BE2C (cell line): ENCODE measurements around the gene FBXO38.

Experiments used
- DNase-seq: peaks from one replicate; pipeline ENCODE4 v3.0.0-alpha.2; 2020
- H3K27me3 ChIP-seq: fragments of 250-450 bp; sonication (Bioruptor Pico); 2 replicates; pipeline ENCODE4 v1.5.1; 2020; ENCODE audit warnings: mild to moderate bottlenecking
- H3K36me3 ChIP-seq: fragments of 250-450 bp; sonication (Bioruptor Pico); 2 replicates; pipeline ENCODE4 v1.5.1; 2020; ENCODE audit warnings: mild to moderate bottlenecking
- H3K4me1 ChIP-seq: fragments of 250-450 bp; sonication (Bioruptor Pico); 2 replicates; pipeline ENCODE4 v1.5.1; 2020
- H3K4me3 ChIP-seq: 2 replicates; pipeline ENCODE4 v1.5.1; 2011; ENCODE audit warnings: low read depth, low read length
- H3K9me3 ChIP-seq: fragments of 250-450 bp; sonication (Bioruptor Pico); 2 replicates; pipeline ENCODE4 v1.5.1; 2020
- TF ChIP-seq, protein P1 (sequence below): IDR thresholded peaks from 2 replicates; pipeline ENCODE4 v1.5.1; 2012; ENCODE audit warnings: mild to moderate bottlenecking, low read depth, low read length

FBXO38 gene

DNA sequence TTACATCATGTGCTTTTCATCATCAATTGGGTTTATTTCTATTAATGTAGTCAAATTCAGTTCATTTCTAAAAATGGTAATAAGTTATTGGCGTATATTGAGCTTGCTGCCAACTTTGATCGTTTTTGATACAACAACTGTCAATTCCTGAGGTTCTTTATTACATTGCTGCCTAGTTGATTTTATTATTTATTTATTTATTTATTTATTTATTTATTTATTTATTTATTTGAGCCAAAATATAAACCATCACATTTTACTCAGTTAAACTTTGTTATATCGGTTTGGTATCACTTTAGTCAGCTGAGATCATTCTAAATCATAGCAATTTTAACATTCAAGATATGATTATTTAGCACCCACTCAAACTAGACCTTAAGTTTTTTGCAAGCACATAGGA lies 100.0 kb downstream of the FBXO38 start:
- no peaks in the 10 kb centered on the region for H3K27me3 ChIP-seq
- no peaks in the 10 kb centered on the region for H3K36me3 ChIP-seq
- no peak overlapping the region for H3K4me3 ChIP-seq
- DNase-seq = no peak
- H3K9me3 ChIP-seq = no peaks in the 10 kb centered on the region
- TF ChIP-seq, protein P1, sequence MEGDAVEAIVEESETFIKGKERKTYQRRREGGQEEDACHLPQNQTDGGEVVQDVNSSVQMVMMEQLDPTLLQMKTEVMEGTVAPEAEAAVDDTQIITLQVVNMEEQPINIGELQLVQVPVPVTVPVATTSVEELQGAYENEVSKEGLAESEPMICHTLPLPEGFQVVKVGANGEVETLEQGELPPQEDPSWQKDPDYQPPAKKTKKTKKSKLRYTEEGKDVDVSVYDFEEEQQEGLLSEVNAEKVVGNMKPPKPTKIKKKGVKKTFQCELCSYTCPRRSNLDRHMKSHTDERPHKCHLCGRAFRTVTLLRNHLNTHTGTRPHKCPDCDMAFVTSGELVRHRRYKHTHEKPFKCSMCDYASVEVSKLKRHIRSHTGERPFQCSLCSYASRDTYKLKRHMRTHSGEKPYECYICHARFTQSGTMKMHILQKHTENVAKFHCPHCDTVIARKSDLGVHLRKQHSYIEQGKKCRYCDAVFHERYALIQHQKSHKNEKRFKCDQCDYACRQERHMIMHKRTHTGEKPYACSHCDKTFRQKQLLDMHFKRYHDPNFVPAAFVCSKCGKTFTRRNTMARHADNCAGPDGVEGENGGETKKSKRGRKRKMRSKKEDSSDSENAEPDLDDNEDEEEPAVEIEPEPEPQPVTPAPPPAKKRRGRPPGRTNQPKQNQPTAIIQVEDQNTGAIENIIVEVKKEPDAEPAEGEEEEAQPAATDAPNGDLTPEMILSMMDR = no peak
- no peaks in the 10 kb centered on the region for H3K4me1 ChIP-seq

DNA sequence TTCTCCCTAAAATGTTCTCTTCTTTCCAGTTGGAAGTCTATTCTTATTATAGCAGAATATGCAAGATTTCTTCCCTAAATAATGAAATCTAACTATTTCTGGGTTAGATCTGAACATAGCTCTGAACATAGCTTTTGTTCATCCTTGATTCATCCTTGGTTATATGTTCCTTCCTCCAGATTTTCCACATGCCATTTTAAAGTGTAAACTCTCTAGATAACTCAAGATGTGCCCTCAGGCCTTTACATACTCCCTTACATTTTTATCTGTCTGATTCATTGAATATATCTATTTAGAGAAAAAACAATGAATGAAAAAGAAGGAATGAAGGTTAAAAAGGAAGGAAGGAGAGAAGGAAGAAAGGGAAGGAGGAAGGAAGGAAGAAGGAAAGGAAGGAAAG lies 100.9 kb downstream of the FBXO38 start:
- Histone ChIP-seq H3K9me3 (no peaks in the 10 kb centered on the region), H3K4me1 (no peaks in the 10 kb centered on the region), H3K36me3 (no peaks in the 10 kb centered on the region), H3K4me3 (no peak overlapping the region), H3K27me3 (no peaks in the 10 kb centered on the region)
- TF ChIP-seq, protein P1 = no peak
- DNase-seq = no peak

DNA sequence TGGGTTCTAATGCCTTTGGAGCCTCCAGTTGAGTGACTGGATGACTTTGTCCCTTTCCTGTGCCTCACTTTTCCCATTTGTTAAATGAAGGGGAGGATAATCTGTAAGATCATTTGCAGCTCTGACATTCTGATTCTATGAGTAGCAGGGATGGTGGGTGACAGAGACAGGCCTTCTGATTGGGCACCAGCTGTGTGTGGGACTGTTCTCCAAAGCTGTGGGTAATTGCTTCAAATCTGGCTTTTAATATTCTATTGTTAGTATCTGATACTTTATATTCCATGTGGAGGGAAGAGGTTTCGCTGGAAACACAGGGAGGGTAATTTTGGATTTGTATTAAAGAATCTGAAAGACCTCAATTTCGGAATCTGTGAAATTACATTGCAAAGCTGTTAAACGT lies 102.7 kb downstream of the FBXO38 start:
- no peaks in the 10 kb centered on the region for H3K9me3 ChIP-seq
- no peaks in the 10 kb centered on the region for H3K4me1 ChIP-seq
- no peak overlapping the region for H3K4me3 ChIP-seq
- H3K27me3 ChIP-seq = no peaks in the 10 kb centered on the region
- TF ChIP-seq, protein P1 = no peak
- DNase-seq = no peak
- H3K36me3 ChIP-seq = no peaks in the 10 kb centered on the region

DNA sequence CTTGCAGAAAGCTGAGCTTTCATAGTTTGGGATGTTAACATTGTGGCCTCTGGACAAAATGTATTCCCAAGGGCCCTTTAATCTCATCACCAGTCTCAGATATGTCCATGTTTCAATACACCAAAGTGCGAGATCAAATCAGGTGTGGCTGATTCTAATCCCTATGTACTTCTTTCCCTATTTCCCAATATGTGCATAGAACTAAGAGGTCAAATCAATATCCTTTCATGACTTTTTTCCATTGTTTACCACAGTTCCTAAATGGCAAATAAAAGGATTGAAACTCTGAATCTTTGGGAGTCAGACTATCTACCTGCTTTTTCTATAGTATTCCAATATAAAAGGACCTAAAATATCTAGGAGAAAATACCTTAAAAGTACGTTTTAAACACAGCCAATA lies 105.0 kb downstream of the FBXO38 start:
- no peaks in the 10 kb centered on the region for H3K36me3 ChIP-seq
- DNase-seq = no peak
- no peaks in the 10 kb centered on the region for H3K9me3 ChIP-seq
- TF ChIP-seq, protein P1 = no peak
- H3K27me3 ChIP-seq = no peaks in the 10 kb centered on the region
- no peak overlapping the region for H3K4me3 ChIP-seq
- no peaks in the 10 kb centered on the region; the same call in 1 of the 2 replicates for H3K4me1 ChIP-seq

DNA sequence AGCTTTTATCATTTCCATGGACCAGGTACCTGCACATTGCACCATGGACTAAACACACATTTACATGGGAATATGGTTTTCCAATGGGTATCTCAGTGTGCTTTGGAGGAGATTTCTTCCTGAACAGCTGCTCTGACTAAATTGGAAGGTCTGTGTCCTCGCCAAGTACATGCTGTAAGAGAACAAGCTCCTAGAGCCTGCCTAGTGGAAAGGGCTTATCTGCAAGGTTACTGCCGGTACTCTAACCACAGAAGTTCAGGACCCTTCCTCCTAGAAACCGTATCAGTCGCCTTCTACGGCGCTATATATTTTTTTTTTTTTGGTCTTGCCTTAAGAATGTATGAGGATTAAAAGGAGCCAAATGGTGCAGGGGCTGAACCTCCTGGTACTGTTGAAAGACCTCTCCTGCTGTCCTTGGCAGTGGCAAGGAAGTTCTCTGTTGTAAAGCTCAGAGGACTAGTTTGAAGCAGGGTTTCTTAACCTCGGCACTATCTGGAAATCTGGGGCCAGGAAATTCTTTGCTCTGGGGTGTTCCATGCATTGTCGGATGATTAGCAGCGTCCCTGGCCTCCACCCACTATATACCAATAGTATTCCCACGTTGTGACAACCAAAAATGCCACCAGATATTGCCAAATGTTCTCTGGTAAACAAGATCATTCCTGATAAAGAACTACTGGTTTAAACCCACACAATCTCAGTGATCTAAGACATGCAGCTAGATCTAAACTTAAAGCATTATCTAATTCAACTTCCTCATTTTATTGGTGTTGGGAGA lies 107.4 kb downstream of the FBXO38 start:
- TF ChIP-seq, protein P1 = no peak
- no peaks in the 10 kb centered on the region for H3K27me3 ChIP-seq
- DNase-seq = no peak
- H3K9me3 ChIP-seq = no peaks in the 10 kb centered on the region
- no peaks in the 10 kb centered on the region for H3K36me3 ChIP-seq
- H3K4me1 ChIP-seq = no peaks in the 10 kb centered on the region; the same call in 1 of the 2 replicates
- no peak overlapping the region for H3K4me3 ChIP-seq

DNA sequence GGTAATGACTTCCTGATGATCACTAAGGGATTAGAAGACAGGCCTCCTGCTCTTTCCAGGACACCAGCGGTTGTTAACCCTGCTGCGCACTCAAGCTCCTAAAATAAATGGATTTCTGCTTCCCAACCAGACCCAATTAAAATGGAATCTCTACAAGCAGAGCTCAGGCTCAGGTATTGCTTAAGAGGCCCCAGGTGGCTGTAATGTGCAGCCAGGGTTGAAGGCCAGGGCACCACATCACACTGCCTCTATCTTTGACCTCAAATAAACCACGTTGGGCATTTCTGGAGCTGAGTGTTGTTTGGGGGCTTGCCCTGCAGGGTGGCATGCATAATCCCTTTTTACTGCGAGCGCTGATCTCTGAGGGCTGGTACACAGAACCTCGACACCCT lies 108.0 kb downstream of the FBXO38 start:
- Histone ChIP-seq H3K27me3 (no peaks in the 10 kb centered on the region), H3K36me3 (no peaks in the 10 kb centered on the region), H3K9me3 (no peaks in the 10 kb centered on the region), H3K4me3 (no peak overlapping the region), H3K4me1 (no peaks in the 10 kb centered on the region; the same call in 1 of the 2 replicates)
- no peak for DNase-seq
- TF ChIP-seq, protein P1 = no peak
